ENCODE data around the gene PLD6.
"Not testable (repeated sequence)": the region's sequence is repeated elsewhere in the genome, so short reads cannot be mapped to it uniquely, and the experiment has no call there.

DNA sequence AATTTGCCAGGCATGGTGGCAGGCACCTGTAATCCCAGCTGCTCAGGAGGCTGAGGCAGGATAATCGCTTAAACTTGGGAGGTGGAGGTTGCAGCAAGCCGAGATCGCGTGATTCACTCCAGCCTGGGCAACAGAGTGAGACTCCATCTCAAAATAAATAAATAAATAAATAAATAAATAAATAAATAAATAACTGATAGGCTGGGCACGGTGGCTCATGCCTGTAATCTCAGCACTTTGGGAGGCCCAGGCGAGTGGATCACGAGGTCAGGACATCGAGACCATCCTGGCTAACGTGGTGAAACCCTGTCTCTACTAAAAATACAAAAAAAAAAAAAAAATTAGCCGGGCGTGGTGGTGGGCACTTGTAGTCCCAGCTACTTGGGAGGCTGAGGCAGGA lies 49.6 kb upstream of the PLD6 start:
- TF ChIP-seq, protein P1, sequence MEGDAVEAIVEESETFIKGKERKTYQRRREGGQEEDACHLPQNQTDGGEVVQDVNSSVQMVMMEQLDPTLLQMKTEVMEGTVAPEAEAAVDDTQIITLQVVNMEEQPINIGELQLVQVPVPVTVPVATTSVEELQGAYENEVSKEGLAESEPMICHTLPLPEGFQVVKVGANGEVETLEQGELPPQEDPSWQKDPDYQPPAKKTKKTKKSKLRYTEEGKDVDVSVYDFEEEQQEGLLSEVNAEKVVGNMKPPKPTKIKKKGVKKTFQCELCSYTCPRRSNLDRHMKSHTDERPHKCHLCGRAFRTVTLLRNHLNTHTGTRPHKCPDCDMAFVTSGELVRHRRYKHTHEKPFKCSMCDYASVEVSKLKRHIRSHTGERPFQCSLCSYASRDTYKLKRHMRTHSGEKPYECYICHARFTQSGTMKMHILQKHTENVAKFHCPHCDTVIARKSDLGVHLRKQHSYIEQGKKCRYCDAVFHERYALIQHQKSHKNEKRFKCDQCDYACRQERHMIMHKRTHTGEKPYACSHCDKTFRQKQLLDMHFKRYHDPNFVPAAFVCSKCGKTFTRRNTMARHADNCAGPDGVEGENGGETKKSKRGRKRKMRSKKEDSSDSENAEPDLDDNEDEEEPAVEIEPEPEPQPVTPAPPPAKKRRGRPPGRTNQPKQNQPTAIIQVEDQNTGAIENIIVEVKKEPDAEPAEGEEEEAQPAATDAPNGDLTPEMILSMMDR (IDR thresholded peaks at IDR 0.05), result not testable (repeated sequence)
- TF ChIP-seq EP300, POLR2A (IDR thresholded peaks at IDR 0.05): not testable (repeated sequence)

All from tibial nerve (tissue), 4 donors.